ENCODE results near the gene ME3. TPM values are rescaled to one million over a fixed set of nuclear protein-coding genes. Genes with fewer than 3 reads are reported as not detected.

Gene ME3
- polyA plus RNA-seq, 1 donor (not counting 4 experiments of a cell fraction or from before 2014, with no cell fraction given): 1.0 TPM

- Histone ChIP-seq H3K4me2 (ENCODE audit: control insufficient read depth, extremely low read depth, insufficient read depth, low read depth, low read length) (no peak overlapping the region), H3K36me3 (ENCODE audit: control insufficient read depth in 2 of 2, extremely low read depth in 1 of 2, insufficient read depth in 2 of 2, low read length in 2 of 2) (no peaks in the 10 kb centered on the region), H3K4me3 (ENCODE audit: control insufficient read depth in 2 of 3, extremely low read depth in 1 of 3, insufficient read depth in 2 of 3, low read depth in 1 of 3, low read length in 3 of 3) (no peak overlapping the region), H3K79me2 (ENCODE audit: control insufficient read depth, insufficient read depth, low read length) (no peaks in the 10 kb centered on the region), H4K20me1 (ENCODE audit: control insufficient read depth, extremely low read depth, insufficient read depth, low read length) (no peaks in the 10 kb centered on the region), H3K27ac (ENCODE audit: control insufficient read depth, insufficient read depth, low read length) (no peak overlapping the region), H2AFZ (ENCODE audit: control insufficient read depth, low read length) (no peak overlapping the region), H3K27me3 (ENCODE audit: control insufficient read depth, extremely low read depth, insufficient read depth, low read length) (no peaks in the 10 kb centered on the region), H3K4me1 (ENCODE audit: control insufficient read depth, extremely low read depth, insufficient read depth, low read length) (peaks cover 24% of the 10 kb centered on the region), H3K9me1 (ENCODE audit: control insufficient read depth, extremely low read depth, insufficient read depth, low read length) (no peaks in the 10 kb centered on the region), H3K9ac (ENCODE audit: control insufficient read depth, extremely low read depth, insufficient read depth, low read length) (no peak overlapping the region), H3K9me3 (ENCODE audit: control insufficient read depth, low read depth, low read length) (no peaks in the 10 kb centered on the region)
- FAIRE-seq (peak; percentile 32), DNase-seq (ENCODE audit: low read depth, low spot score) (no peak)
- dilution Hi-C loops (cut with MboI; ENCODE audit: extremely low pct_ligation_motif_present, low sequenced_read_pairs): no loop called here
- TF ChIP-seq EZH2 (IDR thresholded peaks at IDR 0.05; ENCODE audit: low read length) (no peak), CTCF (optimal IDR thresholded peaks at IDR 0.05 in 1 of 3, IDR thresholded peaks at IDR 0.05 in 1 of 3, conservative IDR thresholded peaks at IDR 0.05 in 1 of 3; ENCODE audit: extremely low read depth in 1 of 3, insufficient read depth in 2 of 3, low read length in 3 of 3) (peak; percentile 82 to 90 (median 87))
Observed at GRCh38 chr11:86456075-86456939, 216.1 kb downstream of the ME3 start.

GRCh38 chr11:86453290-86454030 lies 219.0 kb downstream of the ME3 start:
- no peaks in the 10 kb centered on the region for H3K9me3 ChIP-seq (ENCODE audit: control insufficient read depth, low read depth, low read length)
- DNase-seq (ENCODE audit: low read depth, low spot score): no peak
- no peaks in the 10 kb centered on the region for H4K20me1 ChIP-seq (ENCODE audit: control insufficient read depth, extremely low read depth, insufficient read depth, low read length)
- no peak overlapping the region for H3K9ac ChIP-seq (ENCODE audit: control insufficient read depth, extremely low read depth, insufficient read depth, low read length)
- H2AFZ ChIP-seq (ENCODE audit: control insufficient read depth, low read length): no peak overlapping the region
- H3K4me2 ChIP-seq (ENCODE audit: control insufficient read depth, extremely low read depth, insufficient read depth, low read depth, low read length): no peak overlapping the region
- dilution Hi-C loops (cut with MboI; ENCODE audit: extremely low pct_ligation_motif_present, low sequenced_read_pairs): no loop called here
- FAIRE-seq: no peak
- H3K9me1 ChIP-seq (ENCODE audit: control insufficient read depth, extremely low read depth, insufficient read depth, low read length): no peaks in the 10 kb centered on the region
- peaks cover 3% of the 10 kb centered on the region for H3K4me1 ChIP-seq (ENCODE audit: control insufficient read depth, extremely low read depth, insufficient read depth, low read length)
- no peaks in the 10 kb centered on the region for H3K36me3 ChIP-seq (ENCODE audit: control insufficient read depth in 2 of 2, extremely low read depth in 1 of 2, insufficient read depth in 2 of 2, low read length in 2 of 2)
- no peaks in the 10 kb centered on the region for H3K79me2 ChIP-seq (ENCODE audit: control insufficient read depth, insufficient read depth, low read length)
- H3K4me3 ChIP-seq (ENCODE audit: control insufficient read depth in 2 of 3, extremely low read depth in 1 of 3, insufficient read depth in 2 of 3, low read depth in 1 of 3, low read length in 3 of 3): no peak overlapping the region
- TF ChIP-seq EZH2 (IDR thresholded peaks at IDR 0.05; ENCODE audit: low read length) (no peak), CTCF (optimal IDR thresholded peaks at IDR 0.05 in 1 of 3, IDR thresholded peaks at IDR 0.05 in 1 of 3, conservative IDR thresholded peaks at IDR 0.05 in 1 of 3; ENCODE audit: extremely low read depth in 1 of 3, insufficient read depth in 2 of 3, low read length in 3 of 3) (peak in 2 of 3 experiments; percentile 7 to 8)
- H3K27me3 ChIP-seq (ENCODE audit: control insufficient read depth, extremely low read depth, insufficient read depth, low read length): no peaks in the 10 kb centered on the region
- H3K27ac ChIP-seq (ENCODE audit: control insufficient read depth, insufficient read depth, low read length): no peak overlapping the region
